ENCODE measurements around the gene GRM7. TPM values are rescaled to one million over a fixed set of nuclear protein-coding genes. Genes with fewer than 3 reads are reported as not detected.

Gene GRM7
- total RNA-seq, 1 experiment from 2014 or later, result not detected

- no peak for ATAC-seq
- no peak for DNase-seq (ENCODE audit: low read depth, low spot score)
- H3K27ac ChIP-seq (ENCODE audit: low read depth, low read length), result no peak overlapping the region
- H3K4me1 ChIP-seq (ENCODE audit: control insufficient read depth in 1 of 2, insufficient read depth in 2 of 2, low read length in 2 of 2), result no peaks in the 10 kb centered on the region
- no peak overlapping the region for H3K4me2 ChIP-seq (ENCODE audit: low read length)
- H3K9me3 ChIP-seq (ENCODE audit: control insufficient read depth in 1 of 2, insufficient read depth in 1 of 2, low read depth in 1 of 2, low read length in 2 of 2), result no peaks in the 10 kb centered on the region
- H2AFZ ChIP-seq (ENCODE audit: low read depth, low read length, poor library complexity, severe bottlenecking), result no peak overlapping the region
- TF ChIP-seq SIN3A (IDR thresholded peaks at IDR 0.05; ENCODE audit: low read depth) (no peak), CBX3 (IDR thresholded peaks at IDR 0.05; ENCODE audit: low read depth) (no peak), JUND (IDR thresholded peaks at IDR 0.05) (no peak), CTCF (IDR thresholded peaks at IDR 0.05 in 2 of 3, conservative IDR thresholded peaks at IDR 0.05 in 1 of 3; ENCODE audit: borderline replicate concordance in 1 of 3, insufficient read depth in 1 of 3, low read depth in 2 of 3, low read length in 2 of 3) (no peak), EZH2phosphoT487 (IDR thresholded peaks at IDR 0.05; ENCODE audit: borderline replicate concordance) (no peak), POLR2A (IDR thresholded peaks at IDR 0.05; ENCODE audit: borderline replicate concordance, extremely low read depth, insufficient read depth, insufficient read length) (no peak), EGR1 (IDR thresholded peaks at IDR 0.05; ENCODE audit: low read depth) (no peak), POLR2AphosphoS5 (IDR thresholded peaks at IDR 0.05; ENCODE audit: low read depth, low read length) (no peak), SP1 (IDR thresholded peaks at IDR 0.05; ENCODE audit: low read depth) (no peak), TCF7L2 (IDR thresholded peaks at IDR 0.05; ENCODE audit: borderline replicate concordance, extremely low read depth, insufficient read depth, insufficient read length) (no peak), ZNF274 (IDR thresholded peaks at IDR 0.05; ENCODE audit: low read depth, low read length) (no peak), RAD21 (IDR thresholded peaks at IDR 0.05; ENCODE audit: low read depth) (no peak)
- no peak overlapping the region for H3K9ac ChIP-seq (ENCODE audit: low read length)
- BruUV-seq (replicated peaks), result no TSS peak
- H3K27me3 ChIP-seq (ENCODE audit: insufficient read depth, low read length), result no peaks in the 10 kb centered on the region
- no peaks in the 10 kb centered on the region for H3K79me2 ChIP-seq (ENCODE audit: insufficient read depth, low read length)
- intact Hi-C loops (cut with micrococcal nuclease), result no loop called here
- ChIA-PET POLR2A (no interaction called here), RAD21 (ENCODE audit: low non-redundant PET in 1 of 2, low total read pairs in 2 of 2, uncharacterized antibody in 2 of 2, unreplicated experiment in 2 of 2) (no interaction called here), CTCF (no interaction called here)
- H4K20me1 ChIP-seq (ENCODE audit: insufficient read depth), result no peaks in the 10 kb centered on the region
- no peaks in the 10 kb centered on the region for H3K9me2 ChIP-seq (ENCODE audit: insufficient read depth)
- H3K36me3 ChIP-seq (ENCODE audit: control insufficient read depth in 1 of 2, insufficient read depth in 2 of 2, low read length in 2 of 2), result no peaks in the 10 kb centered on the region
- H3K4me3 ChIP-seq (replicated peaks in 1 of 2; ENCODE audit: low read depth in 1 of 2, low read length in 2 of 2), result no peak overlapping the region
These were observed 777.2 kb downstream of the GRM7 start for GRCh38 chr3:7638103-7638502.
